Activated CD8-positive, alpha-beta T cell treated with anti-CD3 and anti-CD28 coated beads, Interleukin-2, amount 10 ng/mL, durations not matched to agents 7 days and 5 days (primary cell): ENCODE results near the gene ABL2. TPM values are rescaled to one million over a fixed set of nuclear protein-coding genes. Genes with fewer than 3 reads are reported as not detected.
"Not testable (repeated sequence)": the region's sequence is repeated elsewhere in the genome, so short reads cannot be mapped to it uniquely, and the experiment has no call there.

ENCODE experiments used
- ATAC-seq: fragments of 150-1000 bp; cut with Tn5 transposase; one replicate; pipeline ENCODE4 v1.10.0; 2021; ENCODE audit warnings: moderate library complexity
- CTCF ChIA-PET: fragments of 350-600 bp; sonication (Branson Sonifier 250); formaldehyde crosslinking; loops from one replicate; lab custom pipeline; 2021; ENCODE audit warnings: antibody characterized with exemption; lab: Charles Lee
- POLR2A ChIA-PET: fragments of 350-600 bp; sonication (Branson Sonifier 250); formaldehyde crosslinking; loops from one replicate; lab custom pipeline; 2021; ENCODE audit warnings: antibody characterized with exemption; lab: Charles Lee
- DNase-seq: peaks from one replicate; pipeline ENCODE4 v3.0.0-alpha.2; 2020
- H3K27ac Mint-ChIP-seq: one replicate; pipeline ENCODE4 v1.8.0; 2021; ENCODE audit warnings: mild to moderate bottlenecking, mixed read lengths
- H3K27me3 Mint-ChIP-seq: one replicate; pipeline ENCODE4 v1.8.0; 2021; ENCODE audit warnings: low read depth, mixed read lengths
- H3K36me3 Mint-ChIP-seq: one replicate; pipeline ENCODE4 v1.8.0; 2021; ENCODE audit warnings: low read depth, mixed read lengths
- H3K4me1 Mint-ChIP-seq: one replicate; pipeline ENCODE4 v1.8.0; 2021; ENCODE audit warnings: low read depth, mixed read lengths
- H3K4me3 Mint-ChIP-seq: one replicate; pipeline ENCODE4 v1.8.0; 2021; ENCODE audit warnings: mild to moderate bottlenecking, mixed read lengths
- H3K9me3 Mint-ChIP-seq: one replicate; pipeline ENCODE4 v1.8.0; 2022; ENCODE audit warnings: mixed read lengths; ENCODE audit not compliant: insufficient read depth
- total RNA-seq, 2 experiments: library from RNA; stranded (reverse); gene quantifications; one replicate each; pipeline ENCODE4 v1.2.3, GENCODE V29; 2021

Gene ABL2
- total RNA-seq, 2 experiments from 2014 or later = 6.3 to 7.5 TPM

- Mint-ChIP-seq H3K36me3 (no peaks in the 10 kb centered on the region), H3K4me3 (no peak overlapping the region), H3K27me3 (no peaks in the 10 kb centered on the region), H3K9me3 (no peaks in the 10 kb centered on the region), H3K27ac (no peak overlapping the region), H3K4me1 (peaks cover 4% of the 10 kb centered on the region)
- ChIA-PET CTCF (interaction anchor here (1.2 kb wide), 1 partner anchor 103 kb away, joined by 3 read pairs; no protein-coding TSS in a partner anchor), POLR2A (no interaction called here)
- ATAC-seq (no peak), DNase-seq (no peak)
These were observed 20.6 kb downstream of the ABL2 start for GRCh38 chr1:179208681-179209477.

- Mint-ChIP-seq H3K36me3 (no peaks in the 10 kb centered on the region), H3K27ac (no peak overlapping the region), H3K4me3 (no peak overlapping the region), H3K27me3 (no peaks in the 10 kb centered on the region), H3K4me1 (peaks cover 7% of the 10 kb centered on the region), H3K9me3 (no peaks in the 10 kb centered on the region)
- no peak for ATAC-seq
- CTCF ChIA-PET = interaction anchor here (1.4 kb wide), 1 partner anchor 86 kb away, joined by 3 read pairs; no protein-coding TSS in a partner anchor
- POLR2A ChIA-PET = interaction anchor here (1.1 kb wide), 1 partner anchor 87 kb away, joined by 3 read pairs; the partner anchor contains the start of gene SOAT1
- no peak for DNase-seq
These were observed 22.7 kb downstream of the ABL2 start for GRCh38 chr1:179206812-179207211.

- Mint-ChIP-seq H3K36me3 (no peaks in the 10 kb centered on the region), H3K4me3 (no peak overlapping the region), H3K4me1 (peaks cover 7% of the 10 kb centered on the region), H3K27ac (no peak overlapping the region), H3K9me3 (no peaks in the 10 kb centered on the region), H3K27me3 (no peaks in the 10 kb centered on the region)
- no peak for ATAC-seq
- ChIA-PET POLR2A (no interaction called here), CTCF (interaction anchor here (1.1 kb wide), 1 partner anchor 610 kb away, joined by 3 read pairs; no protein-coding TSS in a partner anchor)
- no peak for DNase-seq
These were observed 24.2 kb downstream of the ABL2 start for GRCh38 chr1:179205284-179205683.

- Mint-ChIP-seq H3K9me3 (no peaks in the 10 kb centered on the region), H3K4me1 (peaks cover 7% of the 10 kb centered on the region), H3K27ac (no peak overlapping the region), H3K27me3 (no peaks in the 10 kb centered on the region), H3K36me3 (no peaks in the 10 kb centered on the region), H3K4me3 (no peak overlapping the region)
- ATAC-seq (no peak), DNase-seq (no peak)
- ChIA-PET POLR2A (no interaction called here), CTCF (no interaction called here)
These were observed 27.3 kb downstream of the ABL2 start for GRCh38 chr1:179202161-179202560.

- peaks cover 7% of the 10 kb centered on the region for H3K4me1 Mint-ChIP-seq
- ChIA-PET POLR2A (no interaction called here), CTCF (no interaction called here)
- ATAC-seq (no peak), DNase-seq (no peak)
- H3K27ac Mint-ChIP-seq = no peak overlapping the region
- no peaks in the 10 kb centered on the region for H3K27me3 Mint-ChIP-seq
- H3K36me3 Mint-ChIP-seq = no peaks in the 10 kb centered on the region
- H3K4me3 Mint-ChIP-seq = no peak overlapping the region
- no peaks in the 10 kb centered on the region for H3K9me3 Mint-ChIP-seq
These were observed 28.9 kb downstream of the ABL2 start for GRCh38 chr1:179200586-179200985.

GRCh38 chr1:179197690-179198297 is 31.7 kb downstream of the ABL2 start:
- H3K27ac Mint-ChIP-seq = no peak overlapping the region
- H3K4me1 Mint-ChIP-seq = peaks cover 3% of the 10 kb centered on the region
- ATAC-seq (no peak), DNase-seq (no peak)
- no peak overlapping the region for H3K4me3 Mint-ChIP-seq
- no peaks in the 10 kb centered on the region for H3K9me3 Mint-ChIP-seq
- no peaks in the 10 kb centered on the region for H3K36me3 Mint-ChIP-seq
- ChIA-PET CTCF (no interaction called here), POLR2A (no interaction called here)
- H3K27me3 Mint-ChIP-seq = no peaks in the 10 kb centered on the region

- H3K4me3 Mint-ChIP-seq, CTCF ChIA-PET, ATAC-seq, POLR2A ChIA-PET, H3K4me1 Mint-ChIP-seq, H3K36me3 Mint-ChIP-seq, DNase-seq, H3K9me3 Mint-ChIP-seq, H3K27ac Mint-ChIP-seq, H3K27me3 Mint-ChIP-seq: not testable (repeated sequence)
These were observed 33.6 kb downstream of the ABL2 start for GRCh38 chr1:179195857-179196256.

- Mint-ChIP-seq H3K9me3 (no peaks in the 10 kb centered on the region), H3K4me1 (peaks cover 7% of the 10 kb centered on the region), H3K27me3 (no peaks in the 10 kb centered on the region), H3K27ac (no peak overlapping the region), H3K4me3 (no peak overlapping the region), H3K36me3 (no peaks in the 10 kb centered on the region)
- POLR2A ChIA-PET = no interaction called here
- ATAC-seq (no peak), DNase-seq (no peak)
- CTCF ChIA-PET = interaction anchor here (1.3 kb wide), 1 partner anchor 75 kb away, joined by 6 read pairs; no protein-coding TSS in a partner anchor
These were observed 34.1 kb downstream of the ABL2 start for GRCh38 chr1:179195376-179195775.

- H3K36me3 Mint-ChIP-seq = peaks cover 3% of the 10 kb centered on the region
- POLR2A ChIA-PET = no interaction called here
- no peak overlapping the region for H3K27ac Mint-ChIP-seq
- ATAC-seq (no peak), DNase-seq (no peak)
- H3K27me3 Mint-ChIP-seq = no peaks in the 10 kb centered on the region
- CTCF ChIA-PET = interaction anchor here (0.7 to 1.3 kb wide), 3 partner anchors 71 to 115 kb away, joined by 3 to 6 read pairs (median 3); no protein-coding TSS in a partner anchor
- peaks cover 7% of the 10 kb centered on the region for H3K4me1 Mint-ChIP-seq
- no peak overlapping the region for H3K4me3 Mint-ChIP-seq
- H3K9me3 Mint-ChIP-seq = no peaks in the 10 kb centered on the region
These were observed 35.4 kb downstream of the ABL2 start for GRCh38 chr1:179194068-179194537.

GRCh38 chr1:179190861-179191260 is 38.6 kb downstream of the ABL2 start:
- Mint-ChIP-seq H3K36me3 (peaks cover 9% of the 10 kb centered on the region), H3K27ac (peak overlapping the region; percentile 15), H3K9me3 (no peaks in the 10 kb centered on the region), H3K4me3 (no peak overlapping the region), H3K27me3 (no peaks in the 10 kb centered on the region), H3K4me1 (peaks cover 7% of the 10 kb centered on the region)
- POLR2A ChIA-PET = no interaction called here
- CTCF ChIA-PET = interaction anchor here (0.8 kb wide), 1 partner anchor 9 kb away, joined by 3 read pairs; no protein-coding TSS in a partner anchor
- DNase-seq (no peak), ATAC-seq (no peak)

- POLR2A ChIA-PET = no interaction called here
These were observed 41.6 kb downstream of the ABL2 start for GRCh38 chr1:179187735-179188471.

More at GRCh38 chr1:179187735-179188471, 41.6 kb downstream of the ABL2 start:
- peaks cover 7% of the 10 kb centered on the region for H3K4me1 Mint-ChIP-seq
- no peak for ATAC-seq
- CTCF ChIA-PET = no interaction called here
- H3K27ac Mint-ChIP-seq = no peak overlapping the region
- DNase-seq = no peak
- peaks cover 9% of the 10 kb centered on the region for H3K36me3 Mint-ChIP-seq
- H3K4me3 Mint-ChIP-seq = no peak overlapping the region
- H3K27me3 Mint-ChIP-seq = no peaks in the 10 kb centered on the region
- H3K9me3 Mint-ChIP-seq = no peaks in the 10 kb centered on the region
